Lung microvascular endothelial cell (primary cell): ENCODE measurements around the gene SPC24. TPM values are rescaled to one million over a fixed set of nuclear protein-coding genes. Genes with fewer than 3 reads are reported as not detected.

Source experiments
- DNase-seq, 2 donors: peaks; one replicate each; pipeline versions ENCODE4 v3.0.0 to v3.0.0-alpha.2; 2010; ENCODE audit warnings: low read depth in 2 of 2
- total RNA-seq: library from RNA; depleted of rRNA; stranded (reverse); fragments of >200 nt; gene quantifications from 2 replicates; pipeline ENCODE4 v1.2.1, GENCODE V29; 2014

The SPC24 gene
- 14.3 and 35.7 TPM in 2 replicates for total RNA-seq

GRCh38 chr19:11155373-11156120, at the start of gene SPC24:
Gene SPC24, minus strand, starts transcription at chr19:11155782. Its CDS starts 6 bp downstream, at chr19:11155776.
- DNase-seq: peak; percentile 99

GRCh38 chr19:11204943-11205349, 49.4 kb upstream of the SPC24 start:
- DNase-seq: no peak

GRCh38 chr19:11204076-11204602, 48.6 kb upstream of the SPC24 start:
- no peak for DNase-seq

- DNase-seq: peak; percentile 62 to 67
Observed at GRCh38 chr19:11203194-11204075, 47.9 kb upstream of the SPC24 start.

GRCh38 chr19:11202488-11203193, 47.1 kb upstream of the SPC24 start:
- DNase-seq: no peak

GRCh38 chr19:11201791-11202190, 46.2 kb upstream of the SPC24 start:
- no peak for DNase-seq

- no peak for DNase-seq
Observed at GRCh38 chr19:11200931-11201330, 45.3 kb upstream of the SPC24 start.

- DNase-seq: no peak
Observed at GRCh38 chr19:11200015-11200574, 44.5 kb upstream of the SPC24 start.

GRCh38 chr19:11199517-11199916, 43.9 kb upstream of the SPC24 start:
- no peak for DNase-seq

GRCh38 chr19:11198769-11199424, 43.3 kb upstream of the SPC24 start:
- DNase-seq: no peak

- DNase-seq: no peak
Observed at GRCh38 chr19:11198175-11198534, 42.6 kb upstream of the SPC24 start.

- DNase-seq: peak; percentile 81 to 89
Observed at GRCh38 chr19:11197291-11198174, 42.0 kb upstream of the SPC24 start, which contains the start of gene KANK2. Gene KANK2, minus strand, starts transcription at chr19:11197545. Its CDS starts 3,034 bp downstream, at chr19:11194511.

GRCh38 chr19:11196406-11197287, 41.1 kb upstream of the SPC24 start:
- DNase-seq: peak; percentile 50 to 53

- peak in 1 of 2 donors; percentile 69 for DNase-seq
Observed at GRCh38 chr19:11195681-11196080, 40.1 kb upstream of the SPC24 start.

- peak in 1 of 2 donors; percentile 42 for DNase-seq
Observed at GRCh38 chr19:11194656-11195558, 39.3 kb upstream of the SPC24 start.

GRCh38 chr19:11194173-11194572, 38.6 kb upstream of the SPC24 start:
- DNase-seq: no peak
